Urothelium cell line (cell line): ENCODE measurements around the gene SUPT5H.

ENCODE experiments used
- DNase-seq: peaks from one replicate; pipeline ENCODE4 v3.0.0; 2011; ENCODE audit warnings: low spot score, mixed read lengths
- FAIRE-seq: peaks from 2 replicates; lab custom pipeline; 2011; peaks lifted over from hg19 to GRCh38; lab: Jason Lieb, UNC

Gene SUPT5H

GRCh38 chr19:39518458-39518857 lies 73.1 kb downstream of the SUPT5H start:
- DNase-seq (no peak), FAIRE-seq (no peak)

GRCh38 chr19:39518975-39519374 lies 73.6 kb downstream of the SUPT5H start:
- DNase-seq (no peak), FAIRE-seq (no peak)

- DNase-seq: no peak
- FAIRE-seq: no peak
Observed at GRCh38 chr19:39520541-39521484, 75.4 kb downstream of the SUPT5H start.

GRCh38 chr19:39524495-39524894 lies 79.1 kb downstream of the SUPT5H start:
- DNase-seq: no peak
- no peak for FAIRE-seq

- no peak for DNase-seq
- no peak for FAIRE-seq
Observed at GRCh38 chr19:39525205-39525604, 79.8 kb downstream of the SUPT5H start.
